ENCODE results near the gene KNDC1. TPM values are rescaled to one million over a fixed set of nuclear protein-coding genes. Genes with fewer than 3 reads are reported as not detected.

KNDC1 gene
- total and polyA plus RNA-seq, 2 of the 13 experiments (the other 11 are each of a cell fraction or from before 2014, with no cell fraction given): 0.69 TPM; not detected in 1

DNA sequence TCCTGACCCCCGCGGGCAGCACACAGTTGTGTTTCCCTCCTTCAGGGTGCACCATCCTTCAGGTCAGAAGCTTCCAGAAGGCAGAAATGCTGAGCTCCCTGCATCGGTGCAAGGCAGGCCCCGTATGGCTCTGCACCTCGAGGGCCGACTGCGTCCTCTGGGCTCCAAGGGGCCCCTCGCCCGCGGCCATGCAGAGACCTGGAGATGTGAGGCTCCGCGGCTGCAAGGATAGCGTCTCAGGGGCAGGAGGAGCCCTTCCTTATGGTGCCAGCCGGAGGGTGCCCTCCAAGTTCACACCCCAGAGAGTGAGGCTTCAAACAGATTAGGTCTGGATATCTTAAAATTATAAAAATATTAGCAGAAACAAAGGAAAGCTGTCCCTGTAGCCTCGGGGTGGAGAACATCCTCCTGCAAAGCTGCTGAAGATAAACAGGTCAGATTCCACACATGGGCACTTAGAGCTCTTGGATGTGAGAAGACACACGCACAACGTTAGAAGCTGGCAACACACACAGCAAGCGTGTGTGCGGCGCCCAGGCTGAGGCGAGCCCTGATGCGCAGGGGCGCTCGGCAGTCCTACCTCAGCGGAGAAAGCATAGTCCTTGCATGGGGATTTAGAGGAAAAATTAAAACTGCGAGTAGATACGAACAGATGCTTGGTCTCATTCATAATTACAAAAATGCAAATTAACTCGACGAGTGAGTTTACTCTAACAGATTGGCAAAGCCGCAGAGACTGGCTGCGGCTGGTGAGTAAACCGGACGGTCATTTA is 20.4 kb downstream of the KNDC1 start:
- FAIRE-seq: no peak
- TF ChIP-seq ZFP41 (CRISPR knock-in tag; IDR thresholded peaks at IDR 0.05; ENCODE audit: borderline replicate concordance) (no peak), NKX3-1 (CRISPR knock-in tag; IDR thresholded peaks at IDR 0.05) (no peak), FOXC1 (CRISPR knock-in tag; IDR thresholded peaks at IDR 0.05; ENCODE audit: borderline replicate concordance) (no peak), ZNF251 (CRISPR knock-in tag; IDR thresholded peaks at IDR 0.05) (no peak), SP4 (CRISPR knock-in tag; IDR thresholded peaks at IDR 0.05) (no peak), FOXP1 (IDR thresholded peaks at IDR 0.05) (no peak), FOXP1 (CRISPR knock-in tag; IDR thresholded peaks at IDR 0.05) (no peak), ZNF576 (CRISPR knock-in tag; IDR thresholded peaks at IDR 0.05) (no peak), NCOA5 (CRISPR knock-in tag; IDR thresholded peaks at IDR 0.05) (no peak), ZNF83 (CRISPR knock-in tag; IDR thresholded peaks at IDR 0.05; ENCODE audit: borderline replicate concordance) (no peak), NFE2L1 (CRISPR knock-in tag; IDR thresholded peaks at IDR 0.05; ENCODE audit: borderline replicate concordance) (no peak), SUZ12 (IDR thresholded peaks at IDR 0.05; ENCODE audit: low read depth, low read length) (no peak), NFE2L2 (IDR thresholded peaks at IDR 0.05; ENCODE audit: low read length) (no peak), MED8 (CRISPR knock-in tag; IDR thresholded peaks at IDR 0.05; ENCODE audit: insufficient replicate concordance) (no peak), HBP1 (CRISPR knock-in tag; IDR thresholded peaks at IDR 0.05; ENCODE audit: low read depth) (no peak), SRY (CRISPR knock-in tag; IDR thresholded peaks at IDR 0.05) (no peak), ZNF780A (CRISPR knock-in tag; IDR thresholded peaks at IDR 0.05) (no peak)
- TF ChIP-seq, protein P1, sequence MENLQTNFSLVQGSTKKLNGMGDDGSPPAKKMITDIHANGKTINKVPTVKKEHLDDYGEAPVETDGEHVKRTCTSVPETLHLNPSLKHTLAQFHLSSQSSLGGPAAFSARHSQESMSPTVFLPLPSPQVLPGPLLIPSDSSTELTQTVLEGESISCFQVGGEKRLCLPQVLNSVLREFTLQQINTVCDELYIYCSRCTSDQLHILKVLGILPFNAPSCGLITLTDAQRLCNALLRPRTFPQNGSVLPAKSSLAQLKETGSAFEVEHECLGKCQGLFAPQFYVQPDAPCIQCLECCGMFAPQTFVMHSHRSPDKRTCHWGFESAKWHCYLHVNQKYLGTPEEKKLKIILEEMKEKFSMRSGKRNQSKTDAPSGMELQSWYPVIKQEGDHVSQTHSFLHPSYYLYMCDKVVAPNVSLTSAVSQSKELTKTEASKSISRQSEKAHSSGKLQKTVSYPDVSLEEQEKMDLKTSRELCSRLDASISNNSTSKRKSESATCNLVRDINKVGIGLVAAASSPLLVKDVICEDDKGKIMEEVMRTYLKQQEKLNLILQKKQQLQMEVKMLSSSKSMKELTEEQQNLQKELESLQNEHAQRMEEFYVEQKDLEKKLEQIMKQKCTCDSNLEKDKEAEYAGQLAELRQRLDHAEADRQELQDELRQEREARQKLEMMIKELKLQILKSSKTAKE (CRISPR knock-in tag; IDR thresholded peaks at IDR 0.05; ENCODE audit: borderline replicate concordance): no peak

More for the DNA sequence above, 20.4 kb downstream of the KNDC1 start:
- no peak for DNase-seq (ENCODE audit: low spot score)
- H3K79me2 ChIP-seq (ENCODE audit: insufficient read depth, low read length): no peaks in the 10 kb centered on the region
- intact Hi-C loops (cut with micrococcal nuclease; ENCODE audit: unreplicated experiment) (no loop called here), in situ Hi-C loops (cut with HindIII; ENCODE audit: extremely low pct_ligation_motif_present, low pct_unique_long_range_greater_than_20kb) (no loop called here)
- BruUV-seq (replicated peaks): no TSS peak
- WGBS (ENCODE audit: low lambda C conversion rate): 62% methylated on average over 30 of the region's 33 CpGs
- no peak overlapping the region for H2AFZ ChIP-seq (ENCODE audit: low read length)
- no peak overlapping the region for H3K4me3 ChIP-seq (replicated peaks in 1 of 3; ENCODE audit: insufficient read depth in 1 of 3, low read depth in 2 of 3, low read length in 3 of 3)
- CTCF ChIA-PET (ENCODE audit: low intra/inter-chr PET ratio, low total read pairs): no interaction called here
- H3K9me3 ChIP-seq (ENCODE audit: low read length): peaks cover 10% of the 10 kb centered on the region; the same call in 1 of the 2 replicates
- H3K9ac ChIP-seq (ENCODE audit: insufficient read depth, low read depth, low read length): no peak overlapping the region
- H3K36me3 ChIP-seq (replicated peaks in 1 of 2; ENCODE audit: control insufficient read depth in 1 of 2, insufficient read depth in 2 of 2, low read length in 2 of 2): no peaks in the 10 kb centered on the region
- H3K4me1 ChIP-seq (ENCODE audit: insufficient read depth, low read length): no peaks in the 10 kb centered on the region
- H3K27ac ChIP-seq (ENCODE audit: extremely low read length, insufficient read depth, low read length): no peak overlapping the region
- no peaks in the 10 kb centered on the region for H4K20me1 ChIP-seq (ENCODE audit: insufficient read depth, low read length)
- ATAC-seq: no peak
- POLR2A ChIA-PET: no interaction called here
- peaks cover 4 to 27% of the 10 kb centered on the region in 2 experiments; a peak in 3 of 5 replicates for H3K27me3 ChIP-seq (ENCODE audit: control insufficient read depth in 1 of 2, insufficient read depth in 2 of 2, low read length in 2 of 2)
- H3K4me2 ChIP-seq (ENCODE audit: low read depth, low read length): no peak overlapping the region

Data from HepG2 (cell line).